ENCODE results near the gene PRR11. TPM values are rescaled to one million over a fixed set of nuclear protein-coding genes. Genes with fewer than 3 reads are reported as not detected.

Gene PRR11
- total and polyA plus RNA-seq, 2 of the 4 experiments (the other 2 are of a cell fraction) = 8.6 to 24.0 TPM

GRCh38 chr17:59139939-59140338, 15.6 kb upstream of the PRR11 start:
- POLR2A ChIA-PET (ENCODE audit: unreplicated experiment) = no interaction called here
- Histone ChIP-seq H3K14ac (replicated peaks; ENCODE audit: low read depth, low read length) (no peak overlapping the region), H4K5ac (ENCODE audit: low read depth, low read length) (no peak overlapping the region), H3K4me1 (ENCODE audit: control insufficient read depth, insufficient read depth, low read length) (no peaks in the 10 kb centered on the region), H3K4me2 (ENCODE audit: low read depth, low read length) (no peak overlapping the region), H2BK15ac (ENCODE audit: low read depth, low read length) (no peak overlapping the region), H4K91ac (ENCODE audit: insufficient read depth, low read depth, low read length) (no peak overlapping the region), H2AK9ac (replicated peaks; ENCODE audit: low read depth, low read length, poor library complexity) (no peak overlapping the region), H3K79me1 (ENCODE audit: low read depth in 1 of 2, low read length in 2 of 2) (peaks cover 22 to 51% of the 10 kb centered on the region in 2 experiments; a peak in 3 of 4 replicates), H4K8ac (ENCODE audit: low read depth in 2 of 2, low read length in 2 of 2) (no peak overlapping the region), H3K9ac (ENCODE audit: low read depth, low read length) (no peak overlapping the region), H2AFZ (replicated peaks; ENCODE audit: low read length, poor library complexity) (no peak overlapping the region), H3K27ac (ENCODE audit: insufficient read depth, low read length) (no peak overlapping the region), H2BK20ac (ENCODE audit: low read depth, low read length) (no peak overlapping the region), H4K20me1 (ENCODE audit: insufficient read depth, low read length) (peaks cover 7% of the 10 kb centered on the region), H3K9me3 (ENCODE audit: control insufficient read depth, insufficient read depth, low read length) (no peaks in the 10 kb centered on the region), H3K18ac (ENCODE audit: low read depth, low read length) (no peak overlapping the region), H3K56ac (ENCODE audit: extremely low read depth, insufficient read depth, low read length) (no peak overlapping the region), H2AK5ac (ENCODE audit: low read depth, low read length) (no peak overlapping the region), H3K4me3 (ENCODE audit: insufficient read depth, low read depth, low read length) (no peak overlapping the region), H3K23ac (ENCODE audit: low read depth, low read length) (no peak overlapping the region), H3K9me1 (ENCODE audit: insufficient read depth, low read length) (0 out of 2 replicates have a peak, but pooled peaks cover 9% of the 10 kb centered on the region), H3K27me3 (ENCODE audit: control insufficient read depth, insufficient read depth, low read length) (no peaks in the 10 kb centered on the region), H2BK120ac (ENCODE audit: low read depth, low read length) (no peak overlapping the region), H3K36me3 (ENCODE audit: control insufficient read depth, insufficient read depth, low read length) (peaks cover 2% of the 10 kb centered on the region), H2BK5ac (ENCODE audit: low read depth, low read length, poor library complexity, severe bottlenecking) (no peak overlapping the region), H3K4ac (ENCODE audit: low read depth, low read length) (no peak overlapping the region)
- no peak for DNase-seq
- no peak for TF ChIP-seq CTCF (conservative IDR thresholded peaks at IDR 0.05; ENCODE audit: low read depth, low read length)
- TF ChIP-seq MAFK (IDR thresholded peaks at IDR 0.05; ENCODE audit: low read depth, low read length) = no peak
- TF ChIP-seq SMC3 (IDR thresholded peaks at IDR 0.05; ENCODE audit: low read depth, low read length) = no peak
- TF ChIP-seq, protein P1, sequence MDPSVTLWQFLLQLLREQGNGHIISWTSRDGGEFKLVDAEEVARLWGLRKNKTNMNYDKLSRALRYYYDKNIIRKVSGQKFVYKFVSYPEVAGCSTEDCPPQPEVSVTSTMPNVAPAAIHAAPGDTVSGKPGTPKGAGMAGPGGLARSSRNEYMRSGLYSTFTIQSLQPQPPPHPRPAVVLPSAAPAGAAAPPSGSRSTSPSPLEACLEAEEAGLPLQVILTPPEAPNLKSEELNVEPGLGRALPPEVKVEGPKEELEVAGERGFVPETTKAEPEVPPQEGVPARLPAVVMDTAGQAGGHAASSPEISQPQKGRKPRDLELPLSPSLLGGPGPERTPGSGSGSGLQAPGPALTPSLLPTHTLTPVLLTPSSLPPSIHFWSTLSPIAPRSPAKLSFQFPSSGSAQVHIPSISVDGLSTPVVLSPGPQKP (IDR thresholded peaks at IDR 0.05; ENCODE audit: borderline replicate concordance, low read depth, low read length) = no peak
- TF ChIP-seq BHLHE40 (IDR thresholded peaks at IDR 0.05; ENCODE audit: low read depth, low read length) = no peak
- TF ChIP-seq RFX5 (IDR thresholded peaks at IDR 0.05; ENCODE audit: low read depth, low read length) = no peak
- intact Hi-C loops (cut with micrococcal nuclease) (no loop called here), dilution Hi-C loops (cut with HindIII; ENCODE audit: low sequenced_read_pairs, unreplicated experiment) (no loop called here), in situ Hi-C loops (cut with MboI; ENCODE audit: low sequenced_read_pairs) (no loop called here)
- CTCF ChIA-PET = interaction anchor here (0.6 kb wide), 1 partner anchor 382 kb away, joined by 6 read pairs; no protein-coding TSS in a partner anchor
- no TSS peak for BruUV-seq (replicated peaks)
- ATAC-seq (ENCODE audit: low read depth) = no peak
- no CpG with 5 or more reads among the region's 4 CpGs for WGBS, 2 experiments (ENCODE audit: extremely low coverage in 2 of 2, insufficient read length in 1 of 2)
